Measurements from ENCODE around the gene ZBTB21. TPM values are rescaled to one million over a fixed set of nuclear protein-coding genes. Genes with fewer than 3 reads are reported as not detected.

The ZBTB21 gene
- total RNA-seq, 1 donor from 2014 or later = 8.4 TPM

DNA sequence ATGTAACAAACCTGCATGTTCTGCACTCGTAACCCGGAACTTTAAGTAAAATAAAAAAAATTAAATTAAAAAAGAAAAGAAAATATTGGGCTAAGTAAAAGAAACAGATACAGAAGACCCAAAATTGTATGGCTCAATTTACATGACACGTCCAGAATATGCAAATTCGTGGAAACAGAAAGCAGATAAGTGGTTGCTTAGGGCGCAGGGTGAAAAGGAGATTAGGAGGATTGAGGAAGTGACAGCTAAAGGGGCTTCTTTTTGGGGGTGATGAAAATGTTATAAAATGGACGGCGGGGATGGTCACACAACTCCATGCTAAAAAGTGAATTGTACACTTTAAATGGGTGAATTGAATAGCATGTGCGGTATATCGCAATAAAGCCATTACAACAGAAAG, 27.4 kb upstream of the ZBTB21 start:
- TF ChIP-seq, protein P1, sequence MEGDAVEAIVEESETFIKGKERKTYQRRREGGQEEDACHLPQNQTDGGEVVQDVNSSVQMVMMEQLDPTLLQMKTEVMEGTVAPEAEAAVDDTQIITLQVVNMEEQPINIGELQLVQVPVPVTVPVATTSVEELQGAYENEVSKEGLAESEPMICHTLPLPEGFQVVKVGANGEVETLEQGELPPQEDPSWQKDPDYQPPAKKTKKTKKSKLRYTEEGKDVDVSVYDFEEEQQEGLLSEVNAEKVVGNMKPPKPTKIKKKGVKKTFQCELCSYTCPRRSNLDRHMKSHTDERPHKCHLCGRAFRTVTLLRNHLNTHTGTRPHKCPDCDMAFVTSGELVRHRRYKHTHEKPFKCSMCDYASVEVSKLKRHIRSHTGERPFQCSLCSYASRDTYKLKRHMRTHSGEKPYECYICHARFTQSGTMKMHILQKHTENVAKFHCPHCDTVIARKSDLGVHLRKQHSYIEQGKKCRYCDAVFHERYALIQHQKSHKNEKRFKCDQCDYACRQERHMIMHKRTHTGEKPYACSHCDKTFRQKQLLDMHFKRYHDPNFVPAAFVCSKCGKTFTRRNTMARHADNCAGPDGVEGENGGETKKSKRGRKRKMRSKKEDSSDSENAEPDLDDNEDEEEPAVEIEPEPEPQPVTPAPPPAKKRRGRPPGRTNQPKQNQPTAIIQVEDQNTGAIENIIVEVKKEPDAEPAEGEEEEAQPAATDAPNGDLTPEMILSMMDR (IDR thresholded peaks at IDR 0.05; ENCODE audit: unreplicated experiment) = no peak
- peaks cover 6% of the 10 kb centered on the region for H3K9me3 Mint-ChIP-seq (ENCODE audit: unreplicated experiment)
- H3K4me1 Mint-ChIP-seq (ENCODE audit: unreplicated experiment) = no peaks in the 10 kb centered on the region
- H3K4me3 Mint-ChIP-seq (ENCODE audit: unreplicated experiment) = no peak overlapping the region
- H3K27ac Mint-ChIP-seq (ENCODE audit: unreplicated experiment) = no peak overlapping the region
- H3K36me3 Mint-ChIP-seq (ENCODE audit: low read depth, unreplicated experiment) = peaks cover 6% of the 10 kb centered on the region
- peaks cover 2% of the 10 kb centered on the region for H3K27me3 Mint-ChIP-seq (ENCODE audit: unreplicated experiment)
- DNase-seq (ENCODE audit: low spot score) = no peak

GRCh38 chr21:42036313-42036712, 26.2 kb upstream of the ZBTB21 start:
- no peak for DNase-seq (ENCODE audit: low spot score)
- no peak overlapping the region for H3K27ac Mint-ChIP-seq (ENCODE audit: unreplicated experiment)
- H3K4me3 Mint-ChIP-seq (ENCODE audit: unreplicated experiment) = no peak overlapping the region
- peaks cover 4% of the 10 kb centered on the region for H3K4me1 Mint-ChIP-seq (ENCODE audit: unreplicated experiment)
- TF ChIP-seq, protein P1 (IDR thresholded peaks at IDR 0.05; ENCODE audit: unreplicated experiment) = no peak
- peaks cover 6% of the 10 kb centered on the region for H3K9me3 Mint-ChIP-seq (ENCODE audit: unreplicated experiment)
- peaks cover under 1% of the 10 kb centered on the region for H3K27me3 Mint-ChIP-seq (ENCODE audit: unreplicated experiment)
- peaks cover 8% of the 10 kb centered on the region for H3K36me3 Mint-ChIP-seq (ENCODE audit: low read depth, unreplicated experiment)

DNA sequence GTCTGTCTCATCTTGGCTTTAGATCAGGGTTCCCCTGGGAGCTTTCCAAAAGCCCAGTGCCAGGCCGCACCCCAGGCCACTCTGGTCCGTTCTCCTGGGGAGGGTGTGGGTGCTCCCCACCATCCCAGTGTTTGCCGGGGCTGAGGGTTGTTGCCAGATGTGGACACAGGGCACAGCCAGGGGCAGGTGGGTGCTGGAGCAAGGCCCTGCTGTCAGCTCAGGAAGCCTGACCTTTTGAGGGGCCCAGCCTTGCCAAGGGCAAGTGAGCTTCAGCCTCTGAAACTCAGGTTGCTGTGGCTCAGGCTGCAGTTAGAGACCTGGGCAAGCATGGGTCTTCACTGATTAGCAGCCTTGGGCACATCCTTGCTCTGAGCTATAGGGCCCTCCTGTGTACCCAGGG, 22.8 kb upstream of the ZBTB21 start:
- H3K4me3 Mint-ChIP-seq (ENCODE audit: unreplicated experiment) = no peak overlapping the region
- peaks cover 9% of the 10 kb centered on the region for H3K4me1 Mint-ChIP-seq (ENCODE audit: unreplicated experiment)
- peaks cover 5% of the 10 kb centered on the region for H3K27me3 Mint-ChIP-seq (ENCODE audit: unreplicated experiment)
- TF ChIP-seq, protein P1 (IDR thresholded peaks at IDR 0.05; ENCODE audit: unreplicated experiment) = no peak
- H3K9me3 Mint-ChIP-seq (ENCODE audit: unreplicated experiment) = peaks cover 6% of the 10 kb centered on the region
- H3K36me3 Mint-ChIP-seq (ENCODE audit: low read depth, unreplicated experiment) = peaks cover 7% of the 10 kb centered on the region
- no peak overlapping the region for H3K27ac Mint-ChIP-seq (ENCODE audit: unreplicated experiment)
- no peak for DNase-seq (ENCODE audit: low spot score)

GRCh38 chr21:42032266-42032665, 22.1 kb upstream of the ZBTB21 start:
- Mint-ChIP-seq H3K9me3 (ENCODE audit: unreplicated experiment) (peaks cover 2% of the 10 kb centered on the region), H3K27ac (ENCODE audit: unreplicated experiment) (no peak overlapping the region), H3K4me3 (ENCODE audit: unreplicated experiment) (no peak overlapping the region), H3K36me3 (ENCODE audit: low read depth, unreplicated experiment) (peaks cover 4% of the 10 kb centered on the region), H3K4me1 (ENCODE audit: unreplicated experiment) (peaks cover 9% of the 10 kb centered on the region), H3K27me3 (ENCODE audit: unreplicated experiment) (peaks cover 6% of the 10 kb centered on the region)
- TF ChIP-seq, protein P1 (IDR thresholded peaks at IDR 0.05; ENCODE audit: unreplicated experiment) = no peak
- no peak for DNase-seq (ENCODE audit: low spot score)

DNA sequence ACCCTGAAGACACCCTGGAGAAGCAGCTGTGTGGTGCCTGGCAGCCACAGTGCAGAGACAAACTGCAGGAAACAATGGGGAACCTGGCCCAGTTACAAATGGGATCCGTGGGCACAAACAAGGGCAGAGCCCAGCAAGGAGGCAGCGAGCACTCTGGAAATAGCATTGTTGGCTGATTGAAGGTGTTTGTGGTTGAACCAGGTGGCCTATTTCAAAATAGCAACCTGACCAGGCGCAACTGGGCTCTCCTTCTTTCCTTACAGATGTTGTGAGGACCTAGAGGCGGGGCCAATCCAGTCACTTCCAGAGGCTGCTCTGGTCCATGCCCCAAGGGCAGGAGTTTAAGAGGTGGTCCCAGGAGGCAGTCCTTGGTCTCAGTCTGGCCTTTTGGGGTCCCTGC, 21.7 kb upstream of the ZBTB21 start:
- TF ChIP-seq, protein P1 (IDR thresholded peaks at IDR 0.05; ENCODE audit: unreplicated experiment) = no peak
- DNase-seq (ENCODE audit: low spot score) = no peak
- H3K4me1 Mint-ChIP-seq (ENCODE audit: unreplicated experiment) = peaks cover 10% of the 10 kb centered on the region
- H3K27me3 Mint-ChIP-seq (ENCODE audit: unreplicated experiment) = peaks cover 6% of the 10 kb centered on the region
- H3K4me3 Mint-ChIP-seq (ENCODE audit: unreplicated experiment) = no peak overlapping the region
- H3K9me3 Mint-ChIP-seq (ENCODE audit: unreplicated experiment) = no peaks in the 10 kb centered on the region
- H3K27ac Mint-ChIP-seq (ENCODE audit: unreplicated experiment) = no peak overlapping the region
- peaks cover 4% of the 10 kb centered on the region for H3K36me3 Mint-ChIP-seq (ENCODE audit: low read depth, unreplicated experiment)

Measured in endothelial cell (in vitro differentiated cells).